HEK293 (cell line): ENCODE results near the gene SCYGR1.

Source experiments
- CTCF ChIA-PET: fragments of 350-600 bp; formaldehyde crosslinking; extraction: SDS; loops from one replicate; lab custom pipeline; 2021; ENCODE audit warnings: antibody characterized with exemption; lab: Yijun Ruan, JAX
- POLR2A ChIA-PET: fragments of 300-600 bp; formaldehyde crosslinking; extraction: SDS; loops from one replicate; lab custom pipeline; 2020; ENCODE audit warnings: antibody characterized with exemption, inconsistent platforms; lab: Yijun Ruan, JAX
- H3K27ac ChIP-seq: fragments of 200-500 bp; sonication (Bioruptor generic); 2 replicates; pipeline ENCODE4 v1.5.1; 2014; ENCODE audit warnings: low read depth, low read length, control low read depth, inconsistent platforms; ENCODE audit errors: extremely low read depth
- H3K36me3 ChIP-seq, 2 experiments: fragments of 200-500 bp in 1 of 2; sonication (Bioruptor generic) in 1 of 2; 1 replicate in 1 of 2; 2 replicates in 1 of 2; pipeline ENCODE4 v1.5.1; 2014 to 2017; ENCODE audit warnings: inconsistent platforms in 2 of 2, low read length in 2 of 2; ENCODE audit not compliant: control insufficient read depth in 2 of 2, insufficient read depth in 1 of 2
- H3K4me1 ChIP-seq: fragments of 200-500 bp; sonication (Bioruptor generic); 2 replicates; pipeline ENCODE4 v1.5.1; 2014; ENCODE audit warnings: mild to moderate bottlenecking, low read length, inconsistent platforms; ENCODE audit not compliant: control insufficient read depth, insufficient read depth
- H3K4me3 ChIP-seq: 2 replicates; pipeline ENCODE4 v1.5.1; 2011; ENCODE audit warnings: low read depth, mild to moderate bottlenecking, control low read depth, low read length, moderate library complexity
- H3K9me3 ChIP-seq: fragments of 200-500 bp; sonication (Bioruptor generic); 2 replicates; pipeline ENCODE4 v1.5.1; 2014; ENCODE audit warnings: low read depth, low read length, inconsistent platforms; ENCODE audit not compliant: control insufficient read depth, insufficient read depth
- HOXA7 ChIP-seq: sonication (generic); formaldehyde crosslinking; IDR thresholded peaks from 2 replicates; pipeline ENCODE4 v1.8.1; 2022; ENCODE audit warnings: missing genetic modification reagents, borderline replicate concordance
- MYNN ChIP-seq: fragments of 450-650 bp; formaldehyde crosslinking; IDR thresholded peaks from 2 replicates; pipeline ENCODE4 v1.5.1; 2016; ENCODE audit warnings: missing biosample characterization, missing genetic modification characterization, borderline replicate concordance
- PRDM1 ChIP-seq: fragments of 450-650 bp; formaldehyde crosslinking; IDR thresholded peaks from 2 replicates; pipeline ENCODE4; 2016; ENCODE audit warnings: missing biosample characterization, missing genetic modification characterization
- SCRT1 ChIP-seq: fragments of 450-650 bp; formaldehyde crosslinking; IDR thresholded peaks from 2 replicates; pipeline ENCODE4 v1.5.1; 2016; ENCODE audit warnings: missing biosample characterization, missing genetic modification characterization, borderline replicate concordance
- YY2 ChIP-seq: fragments of 450-650 bp; formaldehyde crosslinking; IDR thresholded peaks from 2 replicates; pipeline ENCODE4 v1.5.1; 2016; ENCODE audit warnings: missing biosample characterization, missing genetic modification characterization
- ZNF146 ChIP-seq: fragments of 450-650 bp; formaldehyde crosslinking; IDR thresholded peaks from 2 replicates; pipeline ENCODE4 v1.5.1; 2016; ENCODE audit warnings: missing biosample characterization, missing genetic modification characterization
- ZNF157 ChIP-seq: fragments of 450-650 bp; formaldehyde crosslinking; IDR thresholded peaks from 2 replicates; pipeline ENCODE4 v1.5.1; 2016; ENCODE audit warnings: missing biosample characterization, missing genetic modification characterization
- ZNF274 ChIP-seq, 2 experiments: fragments of 200-500 bp in 1 of 2; fragments of 450-650 bp in 1 of 2; sonication (Bioruptor generic) in 1 of 2; formaldehyde crosslinking in 1 of 2; IDR thresholded peaks; 2 replicates each; pipeline versions ENCODE4 v1.5.1 to v1.6.1; 2014 to 2016; ENCODE audit warnings: borderline replicate concordance in 1 of 2, inconsistent platforms in 1 of 2, low read length in 1 of 2, missing biosample characterization in 1 of 2, missing genetic modification characterization in 1 of 2
- ZNF366 ChIP-seq: fragments of 450-650 bp; formaldehyde crosslinking; conservative IDR thresholded peaks from 2 replicates; pipeline ENCODE4 v1.5.1; 2016; ENCODE audit warnings: missing biosample characterization, missing genetic modification characterization
- ZNF37A ChIP-seq: fragments of 450-650 bp; IDR thresholded peaks from 2 replicates; pipeline ENCODE4 v1.5.1; 2018; ENCODE audit warnings: missing biosample characterization, missing genetic modification characterization
- ZNF423 ChIP-seq: fragments of 450-650 bp; formaldehyde crosslinking; IDR thresholded peaks from 2 replicates; pipeline ENCODE4 v1.5.1; 2016; ENCODE audit warnings: missing biosample characterization, missing genetic modification characterization
- ZNF623 ChIP-seq: fragments of 450-650 bp; formaldehyde crosslinking; IDR thresholded peaks from 2 replicates; pipeline ENCODE4 v1.5.1; 2016; ENCODE audit warnings: missing biosample characterization, missing genetic modification characterization
- ZNF664 ChIP-seq: fragments of 450-650 bp; formaldehyde crosslinking; IDR thresholded peaks from 2 replicates; pipeline ENCODE4 v1.5.1; 2016; ENCODE audit warnings: missing biosample characterization, missing genetic modification characterization
- ZNF701 ChIP-seq: fragments of 450-650 bp; formaldehyde crosslinking; IDR thresholded peaks from 2 replicates; pipeline ENCODE4 v1.5.1; 2016; ENCODE audit warnings: missing biosample characterization, missing genetic modification characterization
- ZNF830 ChIP-seq: fragments of 450-650 bp; IDR thresholded peaks from 2 replicates; pipeline ENCODE4 v1.5.0; 2018; ENCODE audit warnings: missing biosample characterization, missing genetic modification characterization, low read depth, mild to moderate bottlenecking, moderate library complexity
- ZNF843 ChIP-seq: fragments of 450-650 bp; formaldehyde crosslinking; IDR thresholded peaks from 2 replicates; pipeline ENCODE4 v1.5.1; 2016; ENCODE audit warnings: missing biosample characterization, missing genetic modification characterization
- TF ChIP-seq, protein P1 (sequence below): fragments of 450-650 bp; formaldehyde crosslinking; optimal IDR thresholded peaks from 2 replicates; pipeline ENCODE3; 2016; ENCODE audit warnings: missing biosample characterization, mild to moderate bottlenecking, missing genetic modification characterization
- TF ChIP-seq, protein P2 (sequence below): fragments of 450-650 bp; formaldehyde crosslinking; IDR thresholded peaks from 2 replicates; pipeline ENCODE4 v1.5.1; 2016; ENCODE audit warnings: missing biosample characterization, missing genetic modification characterization
- TF ChIP-seq, protein P3 (sequence below): fragments of 450-650 bp; formaldehyde crosslinking; IDR thresholded peaks from 2 replicates; pipeline ENCODE4 v1.5.1; 2016; ENCODE audit warnings: missing biosample characterization, missing genetic modification characterization

Gene SCYGR1

DNA sequence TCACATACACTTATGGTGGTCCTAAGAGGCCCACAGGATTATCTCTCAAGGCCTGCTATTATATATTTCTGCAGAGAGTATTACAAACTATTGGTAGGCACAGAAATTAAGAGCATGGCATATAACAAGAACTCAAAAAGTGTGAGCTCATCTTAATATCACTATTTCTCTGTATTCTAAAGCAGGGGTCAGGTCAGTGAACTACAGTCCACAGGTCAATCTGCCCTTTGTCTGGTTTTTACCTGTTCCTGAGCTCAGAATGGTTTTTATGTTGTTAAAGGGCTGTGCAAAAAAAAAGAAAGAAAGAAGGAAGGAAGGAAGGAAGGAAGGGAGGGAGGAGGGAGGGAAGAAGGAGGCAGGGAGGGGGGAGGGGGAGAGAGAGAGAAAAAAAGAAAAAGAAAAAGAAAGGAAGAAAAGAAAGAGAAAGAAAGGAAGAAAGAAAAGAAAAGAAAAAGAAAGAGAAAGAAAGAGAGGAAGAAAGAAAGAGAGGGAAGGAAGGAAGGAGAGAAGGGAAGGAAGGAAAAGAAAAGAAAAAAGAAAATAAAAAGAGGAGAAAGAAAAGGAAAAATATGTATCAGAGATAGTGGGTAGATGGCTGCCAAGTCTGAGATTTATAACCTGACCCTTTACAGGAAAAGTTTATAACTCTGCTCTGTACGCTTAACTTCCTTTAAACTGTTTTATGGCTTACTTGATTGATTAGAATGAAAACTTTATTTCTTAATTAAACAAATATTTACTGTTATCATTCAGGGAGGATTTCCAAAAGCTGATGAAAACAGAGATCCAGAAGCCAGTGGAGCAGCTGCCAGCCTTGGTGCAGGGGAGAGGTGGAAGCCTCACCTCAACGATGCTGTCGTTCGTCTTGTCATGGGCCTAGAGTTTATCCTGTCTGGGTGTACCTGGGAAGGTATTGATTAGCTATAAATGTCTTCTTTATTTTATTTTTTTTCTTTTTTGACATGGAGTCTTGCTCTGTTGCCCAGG is 11.2 kb upstream of the SCYGR1 start:
- CTCF ChIA-PET, result interaction anchor here (0.6 to 1.5 kb wide), 5 partner anchors 8 to 367 kb away, joined by 3 to 5 read pairs (median 3); no protein-coding TSS in a partner anchor

DNA sequence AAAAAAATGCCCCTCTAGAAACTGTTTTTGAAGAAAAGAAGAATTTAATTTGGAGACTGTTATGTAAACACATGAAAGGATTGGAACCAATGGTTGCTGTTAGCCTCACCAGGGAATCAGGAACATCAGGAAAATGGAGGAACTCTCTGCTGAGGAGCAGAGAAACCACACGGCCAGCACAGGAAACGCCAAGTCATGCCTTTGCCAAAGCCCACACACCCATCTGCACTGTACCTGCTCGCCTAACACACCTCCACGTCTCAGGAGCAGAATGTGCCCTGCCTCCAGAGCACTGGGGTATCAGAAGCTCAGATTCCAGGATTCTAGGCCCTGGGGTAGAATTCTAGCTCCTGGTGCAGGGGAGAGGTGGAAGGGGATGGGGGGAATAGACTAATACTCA is 9.8 kb upstream of the SCYGR1 start:
- Histone ChIP-seq H3K4me3 (no peak overlapping the region), H3K9me3 (no peaks in the 10 kb centered on the region), H3K4me1 (no peaks in the 10 kb centered on the region), H3K27ac (no peak overlapping the region), H3K36me3 (no peaks in the 10 kb centered on the region)
- no peak for TF ChIP-seq ZNF146
- TF ChIP-seq ZNF830 (tag by site-specific recombination), result no peak
- CTCF ChIA-PET, result interaction anchor here (0.7 to 1.4 kb wide), 2 partner anchors 8 to 78 kb away, joined by 3 to 8 read pairs; no protein-coding TSS in a partner anchor
- POLR2A ChIA-PET, result no interaction called here

More for the DNA sequence above, 11.2 kb upstream of the SCYGR1 start:
- no peaks in the 10 kb centered on the region for H3K4me1 ChIP-seq
- no peak overlapping the region for H3K4me3 ChIP-seq
- H3K9me3 ChIP-seq, result no peaks in the 10 kb centered on the region
- no peak overlapping the region for H3K27ac ChIP-seq
- no peak for TF ChIP-seq ZNF701 (tag by site-specific recombination)
- no peak for TF ChIP-seq ZNF664 (tag by site-specific recombination)
- TF ChIP-seq, protein P1, sequence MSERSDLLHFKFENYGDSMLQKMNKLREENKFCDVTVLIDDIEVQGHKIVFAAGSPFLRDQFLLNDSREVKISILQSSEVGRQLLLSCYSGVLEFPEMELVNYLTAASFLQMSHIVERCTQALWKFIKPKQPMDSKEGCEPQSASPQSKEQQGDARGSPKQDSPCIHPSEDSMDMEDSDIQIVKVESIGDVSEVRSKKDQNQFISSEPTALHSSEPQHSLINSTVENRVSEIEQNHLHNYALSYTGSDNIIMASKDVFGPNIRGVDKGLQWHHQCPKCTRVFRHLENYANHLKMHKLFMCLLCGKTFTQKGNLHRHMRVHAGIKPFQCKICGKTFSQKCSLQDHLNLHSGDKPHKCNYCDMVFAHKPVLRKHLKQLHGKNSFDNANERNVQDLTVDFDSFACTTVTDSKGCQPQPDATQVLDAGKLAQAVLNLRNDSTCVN, result no peak
- TF ChIP-seq, protein P2, sequence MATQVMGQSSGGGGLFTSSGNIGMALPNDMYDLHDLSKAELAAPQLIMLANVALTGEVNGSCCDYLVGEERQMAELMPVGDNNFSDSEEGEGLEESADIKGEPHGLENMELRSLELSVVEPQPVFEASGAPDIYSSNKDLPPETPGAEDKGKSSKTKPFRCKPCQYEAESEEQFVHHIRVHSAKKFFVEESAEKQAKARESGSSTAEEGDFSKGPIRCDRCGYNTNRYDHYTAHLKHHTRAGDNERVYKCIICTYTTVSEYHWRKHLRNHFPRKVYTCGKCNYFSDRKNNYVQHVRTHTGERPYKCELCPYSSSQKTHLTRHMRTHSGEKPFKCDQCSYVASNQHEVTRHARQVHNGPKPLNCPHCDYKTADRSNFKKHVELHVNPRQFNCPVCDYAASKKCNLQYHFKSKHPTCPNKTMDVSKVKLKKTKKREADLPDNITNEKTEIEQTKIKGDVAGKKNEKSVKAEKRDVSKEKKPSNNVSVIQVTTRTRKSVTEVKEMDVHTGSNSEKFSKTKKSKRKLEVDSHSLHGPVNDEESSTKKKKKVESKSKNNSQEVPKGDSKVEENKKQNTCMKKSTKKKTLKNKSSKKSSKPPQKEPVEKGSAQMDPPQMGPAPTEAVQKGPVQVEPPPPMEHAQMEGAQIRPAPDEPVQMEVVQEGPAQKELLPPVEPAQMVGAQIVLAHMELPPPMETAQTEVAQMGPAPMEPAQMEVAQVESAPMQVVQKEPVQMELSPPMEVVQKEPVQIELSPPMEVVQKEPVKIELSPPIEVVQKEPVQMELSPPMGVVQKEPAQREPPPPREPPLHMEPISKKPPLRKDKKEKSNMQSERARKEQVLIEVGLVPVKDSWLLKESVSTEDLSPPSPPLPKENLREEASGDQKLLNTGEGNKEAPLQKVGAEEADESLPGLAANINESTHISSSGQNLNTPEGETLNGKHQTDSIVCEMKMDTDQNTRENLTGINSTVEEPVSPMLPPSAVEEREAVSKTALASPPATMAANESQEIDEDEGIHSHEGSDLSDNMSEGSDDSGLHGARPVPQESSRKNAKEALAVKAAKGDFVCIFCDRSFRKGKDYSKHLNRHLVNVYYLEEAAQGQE (tag by site-specific recombination), result no peak
- peak; percentile 74 for TF ChIP-seq ZNF366
- TF ChIP-seq PRDM1 (tag by site-specific recombination), result peak; percentile 44; the same call in 1 of the 2 replicates
- no peak for TF ChIP-seq SCRT1 (tag by site-specific recombination)
- no peaks in the 10 kb centered on the region for H3K36me3 ChIP-seq
- POLR2A ChIA-PET, result no interaction called here

DNA sequence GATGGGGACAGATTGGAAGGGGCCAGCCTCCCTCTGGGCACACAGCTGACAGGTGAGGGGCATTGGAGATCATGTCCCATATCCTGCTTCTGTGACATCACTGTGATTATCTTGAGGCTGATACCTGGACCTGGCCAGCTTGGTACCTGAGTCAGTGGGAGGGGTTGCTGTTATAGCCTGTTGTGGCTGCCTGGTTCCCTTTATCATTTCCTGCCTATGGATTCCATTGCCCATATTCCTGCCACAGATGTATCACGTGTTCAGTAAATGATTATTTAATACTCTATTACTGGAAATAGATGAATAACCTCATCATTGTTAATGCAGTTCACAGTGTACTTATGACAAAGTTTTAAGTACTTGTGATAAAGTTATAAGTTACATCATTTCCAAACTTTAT is 7.8 kb upstream of the SCYGR1 start:
- POLR2A ChIA-PET, result no interaction called here

More for the DNA sequence above, 7.8 kb upstream of the SCYGR1 start:
- TF ChIP-seq ZNF157 (tag by site-specific recombination), result no peak
- no peak for TF ChIP-seq ZNF623 (tag by site-specific recombination)
- no peak for TF ChIP-seq ZNF37A (tag by site-specific recombination)
- TF ChIP-seq YY2 (tag by site-specific recombination), result no peak
- TF ChIP-seq HOXA7 (CRISPR knock-in tag), result no peak
- TF ChIP-seq, protein P3, sequence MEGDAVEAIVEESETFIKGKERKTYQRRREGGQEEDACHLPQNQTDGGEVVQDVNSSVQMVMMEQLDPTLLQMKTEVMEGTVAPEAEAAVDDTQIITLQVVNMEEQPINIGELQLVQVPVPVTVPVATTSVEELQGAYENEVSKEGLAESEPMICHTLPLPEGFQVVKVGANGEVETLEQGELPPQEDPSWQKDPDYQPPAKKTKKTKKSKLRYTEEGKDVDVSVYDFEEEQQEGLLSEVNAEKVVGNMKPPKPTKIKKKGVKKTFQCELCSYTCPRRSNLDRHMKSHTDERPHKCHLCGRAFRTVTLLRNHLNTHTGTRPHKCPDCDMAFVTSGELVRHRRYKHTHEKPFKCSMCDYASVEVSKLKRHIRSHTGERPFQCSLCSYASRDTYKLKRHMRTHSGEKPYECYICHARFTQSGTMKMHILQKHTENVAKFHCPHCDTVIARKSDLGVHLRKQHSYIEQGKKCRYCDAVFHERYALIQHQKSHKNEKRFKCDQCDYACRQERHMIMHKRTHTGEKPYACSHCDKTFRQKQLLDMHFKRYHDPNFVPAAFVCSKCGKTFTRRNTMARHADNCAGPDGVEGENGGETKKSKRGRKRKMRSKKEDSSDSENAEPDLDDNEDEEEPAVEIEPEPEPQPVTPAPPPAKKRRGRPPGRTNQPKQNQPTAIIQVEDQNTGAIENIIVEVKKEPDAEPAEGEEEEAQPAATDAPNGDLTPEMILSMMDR (tag by site-specific recombination), result no peak
- TF ChIP-seq ZNF423 (tag by site-specific recombination), result no peak
- no peak for TF ChIP-seq MYNN (tag by site-specific recombination)
- no peak for TF ChIP-seq ZNF274 (IDR thresholded peaks at IDR 0.05; ENCODE audit: low read length)
- TF ChIP-seq ZNF274 (tag by site-specific recombination; IDR thresholded peaks at IDR 0.05; ENCODE audit: borderline replicate concordance), result no peak
- TF ChIP-seq ZNF366, result no peak
- no peak for TF ChIP-seq ZNF843 (tag by site-specific recombination)
- no peak for TF ChIP-seq ZNF701 (tag by site-specific recombination)
- H3K4me3 ChIP-seq, result no peak overlapping the region
- no peak overlapping the region for H3K27ac ChIP-seq
- no peaks in the 10 kb centered on the region for H3K4me1 ChIP-seq
- no peaks in the 10 kb centered on the region for H3K9me3 ChIP-seq
- CTCF ChIA-PET, result no interaction called here
- no peaks in the 10 kb centered on the region for H3K36me3 ChIP-seq
